ENCODE results near the gene ARMS2.

ARMS2 gene

DNA sequence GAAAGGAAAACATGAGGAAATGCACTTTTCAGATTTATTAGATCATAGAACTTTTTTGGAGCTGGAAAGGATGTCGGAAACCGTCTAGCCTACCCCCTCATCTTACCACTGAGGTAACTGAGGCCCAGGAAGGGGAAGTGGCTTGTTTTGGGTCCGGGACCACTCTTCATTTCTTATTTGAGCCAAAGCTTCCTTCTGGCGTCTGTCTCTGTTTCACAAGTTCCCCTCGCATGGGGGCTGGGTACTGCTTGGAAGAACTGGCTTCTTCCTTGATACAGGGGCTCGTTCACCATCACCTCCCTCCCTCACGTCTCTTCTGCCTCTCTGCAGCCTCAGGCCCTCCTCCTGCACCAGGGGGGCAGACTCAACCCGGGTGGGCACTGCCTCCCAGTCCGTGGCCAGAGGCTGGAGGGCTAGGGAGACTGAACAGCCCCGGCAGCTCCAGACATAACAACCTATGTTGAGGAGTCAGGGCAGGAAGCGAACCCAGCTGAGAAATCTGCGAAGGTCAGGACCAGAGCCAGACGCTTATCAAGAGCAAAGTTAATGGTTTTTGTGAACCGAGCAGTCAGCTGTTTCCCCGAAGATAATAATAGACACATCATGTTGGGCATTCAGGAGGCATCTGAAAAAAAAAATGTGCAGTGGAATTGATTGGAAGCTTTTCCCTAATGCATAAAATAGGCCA is 19.8 kb downstream of the ARMS2 start:
- DNase-seq = no peak

DNA sequence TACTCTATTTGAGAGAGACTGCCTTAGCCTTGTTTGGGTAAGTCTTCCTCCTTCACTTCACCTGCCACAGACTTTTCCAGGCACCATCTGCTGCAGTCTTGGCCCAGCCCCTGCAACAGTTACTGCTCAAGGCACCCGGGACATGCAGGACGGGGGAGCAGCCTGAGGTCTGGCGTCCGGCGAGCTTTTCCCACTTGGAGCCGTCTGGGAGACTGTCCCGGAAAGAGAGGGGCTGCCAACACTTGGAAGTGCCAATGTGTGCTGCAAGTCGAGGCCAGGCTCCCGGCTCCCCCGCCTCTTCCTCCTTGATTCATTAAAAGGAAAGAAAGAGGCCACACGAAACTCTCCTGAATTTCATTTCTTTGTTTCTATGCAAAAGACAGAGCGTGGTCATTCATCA is 20.6 kb downstream of the ARMS2 start:
- DNase-seq = peak; percentile 6

DNA sequence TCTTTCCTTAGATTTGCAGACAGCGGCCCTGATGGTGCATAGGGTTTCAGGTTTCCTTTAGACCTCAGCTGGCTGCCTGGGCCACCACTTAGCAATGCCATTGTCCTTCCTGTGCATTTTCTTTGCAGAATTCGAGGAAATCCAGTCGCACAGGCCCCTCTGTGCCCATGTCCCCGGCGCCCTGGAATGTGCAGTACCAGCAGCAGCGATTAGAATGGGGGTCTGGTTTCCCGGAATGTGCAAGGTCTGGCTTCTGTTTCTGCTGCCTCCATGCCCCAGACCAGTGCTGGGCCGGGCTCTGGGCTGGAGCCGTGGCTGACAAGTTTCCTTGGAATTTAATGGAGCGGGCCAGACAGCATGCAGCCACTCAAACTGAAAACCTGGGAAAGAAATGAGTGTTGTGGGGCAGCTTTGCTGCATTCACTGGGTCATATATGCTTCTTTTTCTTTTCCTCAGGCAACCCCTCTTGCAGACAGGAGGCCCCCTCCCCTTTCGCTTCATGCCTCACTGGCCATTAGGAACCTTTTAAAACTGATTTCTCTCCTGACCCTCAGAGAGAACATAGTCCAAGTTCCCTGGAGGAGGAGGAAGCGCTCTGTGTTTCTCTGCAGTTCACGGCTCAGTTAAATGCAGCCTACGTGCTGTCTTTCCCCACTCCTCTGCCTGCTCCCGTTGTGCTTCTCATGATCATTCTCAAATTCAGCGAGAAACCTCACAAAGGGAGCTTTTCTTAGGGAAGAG is 21.3 kb downstream of the ARMS2 start:
- no peak for DNase-seq

DNA sequence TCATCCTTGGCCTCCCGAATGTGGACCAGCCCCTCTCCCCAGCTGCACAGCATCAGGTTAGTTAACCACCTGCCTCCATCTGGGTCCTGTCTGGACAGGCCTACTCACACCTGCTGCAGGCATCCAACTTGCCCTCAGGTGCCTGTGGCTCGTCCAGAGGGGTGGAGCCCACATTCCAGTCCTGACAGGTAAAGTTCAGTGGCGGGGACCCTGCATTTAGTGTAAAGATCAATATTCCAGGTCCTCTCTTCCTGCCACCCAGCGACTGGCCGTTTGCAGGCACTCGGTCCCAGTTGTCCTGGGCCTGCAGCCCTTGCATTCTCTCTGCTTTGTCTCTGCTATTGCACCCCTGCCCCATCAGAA is 21.9 kb downstream of the ARMS2 start:
- DNase-seq = peak; percentile 56

DNA sequence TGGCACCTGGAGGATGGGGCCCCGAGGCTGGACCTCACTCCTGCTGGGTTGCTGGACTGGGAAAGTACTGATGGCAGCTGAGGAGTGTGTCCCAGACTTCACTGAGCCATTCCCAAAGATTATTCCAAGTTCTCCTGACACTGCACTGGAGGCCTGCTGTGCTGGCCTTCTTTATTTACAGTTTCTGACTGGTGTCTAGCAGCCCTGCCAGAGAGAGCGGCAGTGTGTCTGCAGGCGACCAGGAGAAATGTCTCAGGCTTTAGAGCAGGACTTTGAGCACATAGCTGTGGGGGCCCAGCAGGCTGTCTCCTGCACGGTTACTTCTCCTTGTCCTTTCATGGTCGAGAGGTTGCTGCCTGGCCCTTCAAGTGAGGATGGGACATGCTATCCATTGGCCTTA is 23.0 kb downstream of the ARMS2 start:
- no peak for DNase-seq

DNA sequence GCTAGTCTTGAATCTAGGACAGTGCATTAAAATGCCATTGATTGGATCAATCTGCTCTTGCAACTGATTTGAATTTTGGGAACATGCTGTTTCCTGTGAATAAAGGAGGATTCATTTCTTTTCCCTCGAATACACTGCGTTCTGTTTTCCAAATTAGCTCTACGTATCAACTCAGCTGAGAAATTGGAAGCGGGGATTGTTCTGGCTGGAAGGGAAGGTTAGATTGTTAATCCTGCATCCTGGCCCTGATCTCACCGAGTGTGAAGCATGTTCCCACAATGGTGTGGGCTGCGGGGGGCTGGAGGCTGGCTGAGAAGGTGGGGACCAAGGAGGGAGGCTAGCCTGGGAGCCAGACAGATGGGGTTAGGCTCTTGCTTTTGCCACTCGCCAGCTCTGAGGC is 24.5 kb downstream of the ARMS2 start:
- no peak for DNase-seq

DNA sequence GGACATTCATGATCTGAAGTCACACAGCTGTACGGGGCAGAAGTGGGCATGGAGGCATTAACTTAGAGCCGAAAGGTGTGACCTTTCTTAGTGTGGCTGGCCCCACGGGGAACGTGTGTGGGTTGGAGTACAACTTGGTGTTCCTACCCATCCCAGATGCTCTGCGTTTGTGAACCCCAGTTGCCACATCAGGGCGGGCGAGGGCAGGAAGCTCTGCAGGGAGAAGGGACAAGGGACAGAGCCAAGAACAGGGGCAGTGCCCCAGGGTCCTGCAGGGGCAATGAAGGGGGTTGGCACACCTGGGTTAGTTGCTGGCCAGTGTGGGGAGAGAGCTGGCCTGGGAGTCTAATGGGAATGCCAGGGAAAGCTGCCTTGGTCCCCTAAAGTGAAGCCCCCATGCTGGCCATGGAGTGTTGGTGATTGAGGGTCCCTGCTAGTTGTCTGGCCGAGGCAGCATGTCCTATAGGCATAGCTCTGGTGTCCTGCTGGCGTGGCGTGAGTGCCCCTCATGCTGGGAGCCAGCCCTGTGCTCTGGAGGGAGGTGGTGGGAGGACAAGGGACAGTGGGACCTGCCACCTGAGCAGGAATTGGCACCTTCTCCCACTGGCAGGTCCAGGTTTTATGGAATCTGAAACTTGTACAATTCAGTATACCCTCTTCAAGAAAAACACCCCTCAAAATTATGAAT is 25.8 kb downstream of the ARMS2 start:
- DNase-seq = no peak

DNA sequence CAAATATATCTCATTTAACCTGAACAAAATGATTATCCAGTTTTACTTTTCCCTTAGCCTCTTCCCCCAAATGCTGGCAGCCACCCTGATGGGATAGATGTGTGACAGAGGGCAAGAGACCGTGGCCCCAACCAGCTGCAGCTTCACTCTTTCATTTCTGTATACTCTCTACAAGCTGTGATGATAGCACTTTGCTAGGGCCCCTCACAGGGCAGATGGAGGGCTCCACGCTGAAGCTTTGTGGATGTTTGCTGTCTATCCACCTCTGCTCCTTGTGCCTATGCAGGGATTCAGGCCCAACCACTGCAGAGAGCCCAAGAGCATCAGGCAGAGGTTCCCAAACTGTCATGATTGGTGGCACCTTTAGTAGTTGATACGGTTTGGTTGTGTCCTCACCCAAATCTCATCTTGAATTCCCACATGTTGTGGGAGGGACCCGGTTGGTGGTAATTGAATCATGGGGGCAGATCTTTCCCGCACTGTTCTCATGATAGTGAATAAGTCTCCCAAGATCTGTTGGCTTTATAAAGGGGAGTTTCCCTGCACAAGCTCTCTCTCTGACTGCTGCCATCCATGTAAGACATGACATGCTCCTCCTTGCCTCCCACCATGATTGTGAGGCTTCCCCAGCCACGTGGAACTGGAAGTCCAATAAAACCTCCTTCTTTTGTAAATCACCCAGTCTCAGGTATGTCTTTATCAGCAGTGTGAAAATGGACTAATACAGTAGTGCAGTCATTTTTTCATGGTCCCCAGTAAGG is 27.0 kb downstream of the ARMS2 start:
- no peak for DNase-seq

DNA sequence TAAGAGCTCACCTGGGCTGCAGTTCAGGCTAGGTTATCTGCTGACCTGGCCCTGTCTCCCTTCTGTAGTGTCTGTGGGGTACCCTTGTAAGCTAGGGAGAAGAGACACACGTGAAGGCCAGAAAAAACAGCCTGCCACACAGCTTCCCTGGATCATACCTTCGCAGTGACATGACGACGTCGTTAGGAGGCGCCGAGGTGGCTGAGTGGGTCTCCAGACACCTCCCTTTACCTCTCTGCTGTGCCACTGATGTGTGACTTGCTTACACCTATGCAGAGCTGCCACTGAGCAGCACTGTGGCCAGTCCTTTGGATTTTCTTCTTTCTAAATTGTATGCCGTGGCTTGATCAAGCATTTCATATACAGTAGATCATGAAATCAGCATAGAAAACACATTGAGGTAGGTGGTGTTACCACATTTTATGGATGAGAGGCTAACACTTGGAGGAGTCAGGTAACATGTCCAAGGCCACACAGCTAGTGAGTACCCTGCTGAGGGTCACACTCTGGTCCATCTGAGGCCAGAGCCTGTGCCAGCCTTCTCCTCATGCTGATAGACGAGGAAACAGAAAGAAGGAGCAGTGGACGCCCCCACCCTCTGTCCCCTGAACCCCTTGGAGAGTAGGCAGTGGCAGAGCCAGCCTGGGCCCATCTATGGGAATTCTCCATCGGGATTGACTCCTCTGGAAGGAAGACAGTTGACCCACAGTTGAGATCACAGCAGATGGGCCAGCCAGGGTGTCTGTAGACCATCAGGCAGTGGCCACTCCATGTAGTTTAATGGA is 30.0 kb downstream of the ARMS2 start:
- DNase-seq = no peak

DNA sequence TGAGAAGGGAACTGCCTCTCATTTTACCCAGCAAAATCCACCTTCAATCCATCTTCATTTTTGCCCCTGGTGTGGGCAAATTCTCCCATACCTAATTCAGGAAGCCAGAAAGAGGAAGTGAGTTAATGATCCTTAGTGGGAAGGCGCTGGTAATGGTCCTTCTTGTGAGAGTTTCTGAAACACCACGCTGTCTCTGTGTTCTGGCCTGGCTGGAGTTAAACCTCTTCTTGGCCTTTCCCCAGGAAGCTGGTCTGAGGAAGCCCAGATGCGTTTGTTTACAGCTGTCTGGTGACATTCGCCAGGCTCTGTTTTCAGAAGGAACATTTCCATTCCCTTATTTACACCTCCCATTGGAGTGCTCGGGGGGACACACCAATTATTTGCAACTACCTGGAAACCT is 31.2 kb downstream of the ARMS2 start:
- no peak for DNase-seq

DNA sequence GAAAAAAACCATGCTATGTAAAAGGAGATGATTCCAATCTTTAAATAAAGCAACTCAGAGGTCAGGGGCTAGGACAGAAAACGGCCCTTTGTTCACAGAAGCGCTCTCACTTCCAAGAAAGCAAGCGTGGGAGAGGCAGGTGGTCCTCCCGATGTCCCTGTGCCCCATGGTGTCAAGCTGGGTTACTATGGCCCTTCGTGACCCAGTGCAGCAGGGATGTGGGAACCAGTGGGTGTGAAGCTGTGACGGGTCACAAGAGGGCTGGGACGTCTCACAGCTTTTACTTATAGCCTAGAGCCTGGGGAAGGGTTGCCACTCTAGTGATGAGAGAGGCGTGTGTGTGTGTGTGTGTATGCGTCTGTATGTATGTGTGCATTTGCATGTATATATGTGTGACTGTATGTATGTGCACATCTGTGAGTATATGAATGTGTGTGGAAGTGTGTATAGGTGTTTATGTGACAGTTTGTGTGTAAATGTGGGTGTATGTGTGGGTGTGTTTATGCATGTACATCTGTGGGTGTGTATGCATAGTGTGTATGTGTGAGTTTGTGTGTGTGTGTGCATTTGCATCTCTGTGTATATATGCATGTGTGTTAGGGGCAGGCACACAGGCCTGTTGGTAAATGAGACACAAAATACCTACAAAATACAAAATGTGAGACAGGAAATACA is 32.1 kb downstream of the ARMS2 start:
- no peak for DNase-seq

DNA sequence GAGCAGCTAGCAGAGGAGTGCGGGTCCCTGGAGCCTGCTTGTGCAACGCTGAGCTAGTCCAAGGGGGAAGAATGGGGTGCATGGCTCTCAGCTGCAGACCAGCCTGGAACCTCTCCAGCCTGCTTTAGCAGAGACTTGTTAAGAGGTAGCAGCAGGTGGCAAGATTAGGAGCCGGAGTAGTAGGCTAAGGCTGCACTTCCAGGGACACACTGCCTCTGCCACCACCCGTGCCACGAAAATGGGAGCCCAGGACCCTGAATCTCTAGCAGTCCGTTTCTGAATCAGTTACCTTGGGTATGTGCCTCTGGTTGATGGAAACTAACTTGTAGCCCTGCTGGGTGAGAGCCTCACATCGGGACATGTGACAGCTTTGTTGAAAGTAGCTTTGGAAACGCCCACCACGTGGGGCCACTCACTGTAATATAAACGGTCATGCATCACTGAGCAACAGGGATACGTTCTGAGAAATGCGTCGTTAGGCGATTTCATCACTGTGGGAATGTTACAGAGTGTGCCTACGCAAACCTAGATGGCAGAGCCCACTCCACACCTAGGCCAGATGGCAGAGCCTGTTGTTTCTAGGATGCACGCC is 32.8 kb downstream of the ARMS2 start:
- DNase-seq = peak; percentile 79

DNA sequence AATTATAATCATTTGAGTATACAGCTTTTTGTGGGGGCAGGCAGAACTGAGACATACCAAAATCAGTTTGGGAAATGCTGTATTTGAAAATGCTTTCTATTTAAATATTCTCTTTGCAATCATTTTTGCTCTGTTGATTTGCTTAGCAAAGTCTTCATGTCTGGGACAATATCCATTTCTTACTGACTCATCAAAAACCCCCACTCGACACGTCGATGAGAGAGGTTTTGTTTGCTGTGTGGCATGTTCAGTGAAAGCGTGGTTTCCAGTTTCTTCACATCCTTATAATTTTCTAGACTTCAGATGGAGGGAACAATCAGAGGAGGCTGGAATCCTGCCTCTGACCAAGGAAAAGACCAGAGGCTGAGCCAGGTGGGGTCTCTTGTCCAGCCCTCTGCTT is 35.8 kb downstream of the ARMS2 start:
- DNase-seq = no peak

DNA sequence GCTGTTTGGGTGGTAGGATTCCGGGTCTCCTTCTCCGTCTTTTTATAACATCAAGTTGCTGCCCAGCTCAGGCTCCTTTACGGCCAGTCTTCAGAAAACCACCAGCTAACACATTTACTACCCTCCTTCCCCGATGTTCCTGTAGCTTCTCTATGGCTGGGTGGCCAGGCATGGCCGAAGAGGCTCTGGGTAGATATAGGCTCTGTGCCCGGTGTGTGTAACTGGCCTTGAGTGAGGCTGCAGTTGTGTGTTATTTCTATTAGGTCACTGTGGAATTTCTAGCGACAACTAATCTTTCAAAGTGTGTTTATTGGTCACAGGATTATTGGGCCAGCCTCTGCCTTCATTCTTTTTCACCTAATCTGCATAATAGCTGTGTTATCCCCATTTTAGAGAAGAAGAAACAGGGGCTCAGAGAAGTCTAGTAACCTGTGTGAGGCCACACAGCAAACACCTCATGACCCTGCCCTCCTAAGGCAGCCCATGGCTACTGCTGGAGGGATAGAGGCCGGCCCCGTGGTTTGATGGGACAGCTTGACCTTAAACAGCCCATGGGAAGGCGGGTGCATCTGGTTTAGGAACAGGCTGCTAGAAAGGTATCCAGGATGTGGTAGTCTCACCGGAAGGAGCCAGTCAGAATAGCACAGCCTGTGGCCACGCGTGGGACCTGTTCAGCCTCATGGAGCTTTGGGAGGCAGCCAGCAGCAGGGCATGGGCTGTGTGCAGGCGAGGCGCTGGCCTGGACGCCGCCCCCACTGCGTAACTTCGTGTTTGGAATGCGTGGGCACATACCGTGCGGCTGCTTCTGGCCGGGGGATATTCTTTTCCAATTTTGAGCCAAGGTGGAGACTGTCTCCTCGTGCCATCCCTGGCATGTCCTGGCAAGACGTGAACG is 36.6 kb downstream of the ARMS2 start:
- no peak for DNase-seq

DNA sequence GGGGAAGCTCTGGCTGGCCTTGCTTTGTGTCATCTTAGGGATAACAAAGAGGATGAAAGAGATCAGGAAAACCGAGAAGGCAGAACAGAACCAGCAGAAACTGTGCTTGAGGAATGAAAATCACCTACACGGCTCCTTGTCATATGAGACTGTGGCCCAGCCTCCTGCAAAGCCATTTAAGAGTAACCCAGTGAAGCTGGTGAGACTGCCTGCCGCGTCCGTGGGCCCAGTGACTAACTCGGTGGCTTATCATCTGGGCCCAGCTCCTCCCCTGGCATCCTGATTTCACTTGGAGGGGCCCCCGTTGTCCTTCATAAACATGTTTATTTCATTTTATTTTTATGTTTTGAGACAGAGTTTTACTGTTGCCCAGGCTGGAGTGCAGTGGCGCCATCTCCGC is 37.6 kb downstream of the ARMS2 start:
- DNase-seq = no peak

DNA sequence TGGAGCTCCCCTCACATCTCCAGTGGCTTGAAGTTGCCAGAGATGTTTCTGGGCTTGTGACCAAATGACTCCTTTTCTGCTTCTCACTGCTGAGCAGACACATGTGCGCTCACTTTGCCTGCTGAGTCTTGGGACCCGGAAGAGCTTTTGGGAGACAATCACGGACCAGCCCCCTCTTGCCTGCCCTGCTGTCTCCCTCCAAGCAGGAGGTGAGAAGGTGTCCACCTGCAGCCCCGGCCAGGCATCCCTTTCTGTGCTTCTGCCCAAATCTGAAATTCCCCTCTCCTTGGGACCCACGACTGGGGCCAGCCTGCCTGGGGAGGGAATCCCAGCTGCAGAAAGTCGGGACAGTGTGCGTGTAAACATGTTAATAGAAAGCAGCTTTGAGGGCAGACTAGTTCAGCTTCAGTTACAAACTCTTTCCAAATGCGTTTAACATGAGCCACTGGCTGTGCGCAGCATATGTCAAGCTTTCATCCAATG is 38.6 kb downstream of the ARMS2 start:
- DNase-seq = no peak

DNA sequence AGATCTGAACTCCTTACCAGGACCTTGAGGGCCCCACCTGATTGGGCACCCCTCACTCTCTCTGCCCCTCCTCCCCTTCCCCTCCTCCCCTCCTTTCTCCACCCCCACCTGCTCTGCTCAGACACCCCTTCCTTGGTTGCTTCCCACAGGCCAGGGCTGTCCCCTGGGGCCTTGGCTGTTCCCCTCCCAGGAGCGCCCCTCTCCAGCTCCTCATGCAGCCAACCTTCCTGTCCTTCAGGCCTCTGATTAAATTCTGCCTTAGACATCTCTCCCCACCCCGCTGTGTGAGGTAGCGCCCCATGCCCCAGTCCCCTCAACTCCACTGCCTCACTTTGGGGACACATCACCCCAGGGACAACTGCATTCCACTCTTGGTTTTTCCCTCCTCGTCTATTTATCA is 39.3 kb downstream of the ARMS2 start:
- no peak for DNase-seq

DNA sequence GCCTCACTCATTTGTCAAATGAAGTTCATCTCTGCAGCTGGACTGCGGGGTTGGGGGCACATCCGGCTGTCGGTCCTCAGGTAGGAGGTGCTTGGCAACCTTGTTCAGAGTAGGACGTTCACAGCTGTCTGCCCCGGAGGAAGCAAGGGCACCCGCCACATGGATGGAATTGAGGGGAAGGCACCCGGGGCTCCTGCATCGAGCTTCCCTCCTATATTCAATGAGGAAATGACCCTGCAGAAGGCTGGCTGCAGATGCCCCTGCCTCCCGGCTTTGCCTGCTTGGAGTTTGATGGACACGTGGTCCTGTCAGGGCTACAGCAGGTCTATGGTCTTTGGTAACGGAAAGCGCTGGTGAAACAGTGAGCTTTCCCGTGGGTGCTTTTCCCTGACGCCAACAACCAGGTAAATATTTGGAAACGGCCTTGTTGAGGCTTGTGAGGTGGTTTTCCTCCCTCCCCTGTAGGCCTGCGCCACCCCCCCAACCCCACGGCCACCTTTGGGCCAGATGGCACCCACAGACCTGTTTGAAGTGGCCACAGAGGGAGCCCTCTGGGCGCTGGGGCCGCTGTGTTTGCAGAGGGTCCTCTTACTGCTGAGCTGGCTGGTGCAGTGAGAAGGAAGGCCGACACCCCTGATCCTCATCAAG is 39.8 kb downstream of the ARMS2 start:
- DNase-seq = no peak

DNA sequence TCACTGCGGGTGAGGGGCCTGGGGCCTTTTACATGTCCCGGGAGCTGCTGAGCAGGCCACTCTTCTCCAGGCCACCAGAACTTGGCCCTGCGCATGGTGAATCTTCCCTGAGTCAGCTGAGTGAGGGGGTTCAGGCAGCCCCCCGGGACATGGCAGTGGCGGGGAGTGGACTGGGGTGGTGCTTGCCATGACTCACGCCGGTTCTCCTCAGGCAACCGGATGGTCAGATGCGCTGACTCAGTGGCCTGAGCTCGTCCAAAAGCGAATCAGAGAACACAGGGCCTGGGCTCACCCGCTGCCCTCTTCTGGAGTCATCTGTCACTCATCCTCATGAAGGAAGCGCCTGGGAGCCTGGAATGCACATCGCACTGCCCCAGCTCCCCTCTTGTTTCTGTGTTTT is 40.4 kb downstream of the ARMS2 start:
- DNase-seq = no peak
